ENCODE data around the gene RHBDL3. TPM values are rescaled to one million over a fixed set of nuclear protein-coding genes. Genes with fewer than 3 reads are reported as not detected.

The RHBDL3 gene
- total and polyA plus RNA-seq, 10 of the 15 experiments (the other 5 are each of a cell fraction or from before 2014, with no cell fraction given) = 0.04 to 0.24 (median 0.04) TPM; not detected in 5

DNA sequence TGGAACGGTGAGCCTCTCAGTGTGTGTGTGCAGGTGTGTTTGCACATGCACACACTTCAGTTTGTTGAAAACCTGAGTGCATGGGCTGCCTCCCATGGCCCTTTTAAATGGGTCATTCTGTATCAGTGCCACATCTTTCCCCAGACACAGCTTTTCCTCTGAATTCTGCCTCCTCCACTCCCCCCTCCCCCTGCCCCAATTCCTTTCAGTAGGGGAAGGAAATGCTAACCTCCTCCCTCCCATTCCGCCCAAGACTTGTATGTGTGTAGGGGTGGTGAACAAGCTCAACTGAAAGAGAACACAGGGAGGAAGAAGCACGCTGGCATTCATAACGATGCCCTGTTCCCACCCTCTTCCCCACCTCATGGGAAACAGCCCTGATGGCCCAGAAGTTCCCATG is 42.0 kb downstream of the RHBDL3 start:
- Histone ChIP-seq H3K4me1 (ENCODE audit: control insufficient read depth, insufficient read depth, low read length) (no peaks in the 10 kb centered on the region), H3K4me2 (ENCODE audit: control insufficient read depth, insufficient read depth) (no peak overlapping the region), H3K79me2 (ENCODE audit: control insufficient read depth, insufficient read depth, low read length) (no peaks in the 10 kb centered on the region), H3K27ac (ENCODE audit: control insufficient read depth, insufficient read depth) (no peak overlapping the region), H3K9ac (ENCODE audit: control insufficient read depth, insufficient read depth, low read length) (no peak overlapping the region), H3K4me3 (no peak overlapping the region), H3K36me3 (ENCODE audit: control insufficient read depth in 2 of 2, insufficient read depth in 2 of 2, low read length in 1 of 2) (no peaks in the 10 kb centered on the region), H4K20me1 (ENCODE audit: control insufficient read depth, insufficient read depth) (no peaks in the 10 kb centered on the region), H3K9me3 (replicated peaks; ENCODE audit: control insufficient read depth, insufficient read depth, low read length) (no peaks in the 10 kb centered on the region), H3K27me3 (replicated peaks in 1 of 2; ENCODE audit: control insufficient read depth in 2 of 2, insufficient read depth in 2 of 2, low read length in 1 of 2) (peaks cover 0 to 9% of the 10 kb centered on the region in 2 experiments; a peak in 2 of 4 replicates), H2AFZ (ENCODE audit: control insufficient read depth, low read depth, low read length) (no peak overlapping the region)
- no peak for FAIRE-seq
- CTCF ChIA-PET = interaction anchor here (2.5 kb wide), 1 partner anchor 12 kb away, joined by 10 read pairs; no protein-coding TSS in a partner anchor
- TF ChIP-seq, protein P1, sequence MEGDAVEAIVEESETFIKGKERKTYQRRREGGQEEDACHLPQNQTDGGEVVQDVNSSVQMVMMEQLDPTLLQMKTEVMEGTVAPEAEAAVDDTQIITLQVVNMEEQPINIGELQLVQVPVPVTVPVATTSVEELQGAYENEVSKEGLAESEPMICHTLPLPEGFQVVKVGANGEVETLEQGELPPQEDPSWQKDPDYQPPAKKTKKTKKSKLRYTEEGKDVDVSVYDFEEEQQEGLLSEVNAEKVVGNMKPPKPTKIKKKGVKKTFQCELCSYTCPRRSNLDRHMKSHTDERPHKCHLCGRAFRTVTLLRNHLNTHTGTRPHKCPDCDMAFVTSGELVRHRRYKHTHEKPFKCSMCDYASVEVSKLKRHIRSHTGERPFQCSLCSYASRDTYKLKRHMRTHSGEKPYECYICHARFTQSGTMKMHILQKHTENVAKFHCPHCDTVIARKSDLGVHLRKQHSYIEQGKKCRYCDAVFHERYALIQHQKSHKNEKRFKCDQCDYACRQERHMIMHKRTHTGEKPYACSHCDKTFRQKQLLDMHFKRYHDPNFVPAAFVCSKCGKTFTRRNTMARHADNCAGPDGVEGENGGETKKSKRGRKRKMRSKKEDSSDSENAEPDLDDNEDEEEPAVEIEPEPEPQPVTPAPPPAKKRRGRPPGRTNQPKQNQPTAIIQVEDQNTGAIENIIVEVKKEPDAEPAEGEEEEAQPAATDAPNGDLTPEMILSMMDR (IDR thresholded peaks at IDR 0.05 in 2 of 3, conservative IDR thresholded peaks at IDR 0.05 in 1 of 3; ENCODE audit: control insufficient read depth in 2 of 3, extremely low read depth in 1 of 3, insufficient read depth in 1 of 3, low read depth in 3 of 3, low read length in 3 of 3) = no peak
- TF ChIP-seq EP300 (IDR thresholded peaks at IDR 0.05; ENCODE audit: borderline replicate concordance in 1 of 2, control insufficient read depth in 1 of 2, low read depth in 2 of 2, low read length in 2 of 2) (no peak), RBBP5 (conservative IDR thresholded peaks at IDR 0.05) (no peak)
- SMC1A ChIA-PET (ENCODE audit: uncharacterized antibody, unreplicated experiment) = no interaction called here
- POLR2A ChIA-PET = interaction anchor here (0.6 kb wide), 1 partner anchor 11 kb away, joined by 5 read pairs; no protein-coding TSS in a partner anchor
- in situ Hi-C loops (cut with MboI) (no loop called here), intact Hi-C loops (cut with micrococcal nuclease; ENCODE audit: unreplicated experiment) (no loop called here)
- no peak for DNase-seq (ENCODE audit: low read depth, low spot score)
- no peak for ATAC-seq
- no TSS peak for BruUV-seq (replicated peaks)
- RAD21 ChIA-PET (ENCODE audit: unreplicated experiment) = no interaction called here
- 4% methylated on average over 4 of the region's 4 CpGs for WGBS (ENCODE audit: insufficient coverage, insufficient replicate concordance, low lambda C conversion rate, missing lambda C conversion rate)

DNA sequence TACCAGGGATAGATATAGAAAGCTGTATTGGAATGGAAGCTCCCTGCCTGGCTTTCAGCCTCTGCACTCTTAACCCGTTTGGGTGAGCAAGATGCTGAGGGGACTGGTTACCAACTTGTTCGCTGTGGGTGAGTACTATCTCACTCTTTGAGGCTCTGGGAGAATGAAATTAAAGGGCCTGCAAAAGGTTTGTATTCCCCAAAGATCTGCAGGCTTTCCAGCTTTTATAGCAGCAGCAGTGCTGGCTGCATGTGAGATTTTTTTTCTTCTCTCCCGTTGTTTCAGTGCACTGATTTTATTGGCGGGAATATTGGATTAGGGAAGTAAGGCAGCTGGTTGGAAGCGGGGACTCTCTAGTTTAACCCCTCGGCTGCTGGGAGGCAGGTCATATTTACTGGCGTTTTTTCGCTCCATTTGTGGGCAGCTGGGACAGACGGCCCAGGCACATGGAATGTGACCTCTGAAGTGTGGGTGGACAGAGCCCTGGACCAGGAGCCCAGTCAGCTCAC is 45.5 kb downstream of the RHBDL3 start:
- Histone ChIP-seq H3K9ac (ENCODE audit: control insufficient read depth, insufficient read depth, low read length) (no peak overlapping the region), H3K4me1 (ENCODE audit: control insufficient read depth, insufficient read depth, low read length) (no peaks in the 10 kb centered on the region), H3K27me3 (replicated peaks in 1 of 2; ENCODE audit: control insufficient read depth in 2 of 2, insufficient read depth in 2 of 2, low read length in 1 of 2) (peaks cover 4 to 9% of the 10 kb centered on the region in 2 experiments), H3K27ac (ENCODE audit: control insufficient read depth, insufficient read depth) (no peak overlapping the region), H3K36me3 (ENCODE audit: control insufficient read depth in 2 of 2, insufficient read depth in 2 of 2, low read length in 1 of 2) (no peaks in the 10 kb centered on the region), H3K4me2 (ENCODE audit: control insufficient read depth, insufficient read depth) (no peak overlapping the region), H3K4me3 (no peak overlapping the region), H4K20me1 (ENCODE audit: control insufficient read depth, insufficient read depth) (no peaks in the 10 kb centered on the region), H3K9me3 (replicated peaks; ENCODE audit: control insufficient read depth, insufficient read depth, low read length) (no peaks in the 10 kb centered on the region), H3K79me2 (ENCODE audit: control insufficient read depth, insufficient read depth, low read length) (no peaks in the 10 kb centered on the region), H2AFZ (ENCODE audit: control insufficient read depth, low read depth, low read length) (no peak overlapping the region)
- in situ Hi-C loops (cut with MboI) = no loop called here
- CTCF ChIA-PET = interaction anchor here (0.7 to 0.9 kb wide), 3 partner anchors 52 to 93 kb away, joined by 3 read pairs; no protein-coding TSS in a partner anchor
- 53% methylated on average over 9 of the region's 9 CpGs for WGBS (ENCODE audit: insufficient coverage, insufficient replicate concordance, low lambda C conversion rate, missing lambda C conversion rate)
- intact Hi-C loops (cut with micrococcal nuclease; ENCODE audit: unreplicated experiment) = no loop called here
- DNase-seq (ENCODE audit: low read depth, low spot score) (no peak), FAIRE-seq (no peak), ATAC-seq (peak; percentile 33; the same call in 2 of the 3 replicates)
- SMC1A ChIA-PET (ENCODE audit: uncharacterized antibody, unreplicated experiment) = interaction anchor here (1.2 to 1.3 kb wide), 3 partner anchors 8 to 58 kb away, joined by 3 to 4 read pairs (median 3); no protein-coding TSS in a partner anchor
- BruUV-seq (replicated peaks) = no TSS peak
- POLR2A ChIA-PET = interaction anchor here (0.7 to 1.2 kb wide), 3 partner anchors 35 to 127 kb away, joined by 3 to 5 read pairs (median 3); no protein-coding TSS in a partner anchor
- RAD21 ChIA-PET (ENCODE audit: unreplicated experiment) = no interaction called here
- TF ChIP-seq, protein P2, sequence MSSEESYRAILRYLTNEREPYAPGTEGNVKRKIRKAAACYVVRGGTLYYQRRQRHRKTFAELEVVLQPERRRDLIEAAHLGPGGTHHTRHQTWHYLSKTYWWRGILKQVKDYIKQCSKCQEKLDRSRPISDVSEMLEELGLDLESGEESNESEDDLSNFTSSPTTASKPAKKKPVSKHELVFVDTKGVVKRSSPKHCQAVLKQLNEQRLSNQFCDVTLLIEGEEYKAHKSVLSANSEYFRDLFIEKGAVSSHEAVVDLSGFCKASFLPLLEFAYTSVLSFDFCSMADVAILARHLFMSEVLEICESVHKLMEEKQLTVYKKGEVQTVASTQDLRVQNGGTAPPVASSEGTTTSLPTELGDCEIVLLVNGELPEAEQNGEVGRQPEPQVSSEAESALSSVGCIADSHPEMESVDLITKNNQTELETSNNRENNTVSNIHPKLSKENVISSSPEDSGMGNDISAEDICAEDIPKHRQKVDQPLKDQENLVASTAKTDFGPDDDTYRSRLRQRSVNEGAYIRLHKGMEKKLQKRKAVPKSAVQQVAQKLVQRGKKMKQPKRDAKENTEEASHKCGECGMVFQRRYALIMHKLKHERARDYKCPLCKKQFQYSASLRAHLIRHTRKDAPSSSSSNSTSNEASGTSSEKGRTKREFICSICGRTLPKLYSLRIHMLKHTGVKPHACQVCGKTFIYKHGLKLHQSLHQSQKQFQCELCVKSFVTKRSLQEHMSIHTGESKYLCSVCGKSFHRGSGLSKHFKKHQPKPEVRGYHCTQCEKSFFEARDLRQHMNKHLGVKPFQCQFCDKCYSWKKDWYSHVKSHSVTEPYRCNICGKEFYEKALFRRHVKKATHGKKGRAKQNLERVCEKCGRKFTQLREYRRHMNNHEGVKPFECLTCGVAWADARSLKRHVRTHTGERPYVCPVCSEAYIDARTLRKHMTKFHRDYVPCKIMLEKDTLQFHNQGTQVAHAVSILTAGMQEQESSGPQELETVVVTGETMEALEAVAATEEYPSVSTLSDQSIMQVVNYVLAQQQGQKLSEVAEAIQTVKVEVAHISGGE (CRISPR knock-in tag; IDR thresholded peaks at IDR 0.05) = no peak
- TF ChIP-seq RAD21 (IDR thresholded peaks at IDR 0.05; ENCODE audit: insufficient read depth, low read depth, low read length) (no peak), HDGF (IDR thresholded peaks at IDR 0.05) (no peak), CBX3 (IDR thresholded peaks at IDR 0.05; ENCODE audit: borderline replicate concordance, low read depth) (no peak), ZNF622 (IDR thresholded peaks at IDR 0.05) (no peak), TCF7 (IDR thresholded peaks at IDR 0.05; ENCODE audit: borderline replicate concordance) (no peak)
- TF ChIP-seq, protein P3, sequence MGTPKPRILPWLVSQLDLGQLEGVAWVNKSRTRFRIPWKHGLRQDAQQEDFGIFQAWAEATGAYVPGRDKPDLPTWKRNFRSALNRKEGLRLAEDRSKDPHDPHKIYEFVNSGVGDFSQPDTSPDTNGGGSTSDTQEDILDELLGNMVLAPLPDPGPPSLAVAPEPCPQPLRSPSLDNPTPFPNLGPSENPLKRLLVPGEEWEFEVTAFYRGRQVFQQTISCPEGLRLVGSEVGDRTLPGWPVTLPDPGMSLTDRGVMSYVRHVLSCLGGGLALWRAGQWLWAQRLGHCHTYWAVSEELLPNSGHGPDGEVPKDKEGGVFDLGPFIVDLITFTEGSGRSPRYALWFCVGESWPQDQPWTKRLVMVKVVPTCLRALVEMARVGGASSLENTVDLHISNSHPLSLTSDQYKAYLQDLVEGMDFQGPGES (IDR thresholded peaks at IDR 0.05) = no peak
